ENCODE data around the gene HSD17B8. TPM values are rescaled to one million over a fixed set of nuclear protein-coding genes. Genes with fewer than 3 reads are reported as not detected.
A peak's percentile ranks its signal among the peaks of the same experiment; 100 is the strongest.

HSD17B8 gene
- total and polyA plus RNA-seq, 9 donors = 7.8 to 15.1 (median 11.0) TPM

DNA sequence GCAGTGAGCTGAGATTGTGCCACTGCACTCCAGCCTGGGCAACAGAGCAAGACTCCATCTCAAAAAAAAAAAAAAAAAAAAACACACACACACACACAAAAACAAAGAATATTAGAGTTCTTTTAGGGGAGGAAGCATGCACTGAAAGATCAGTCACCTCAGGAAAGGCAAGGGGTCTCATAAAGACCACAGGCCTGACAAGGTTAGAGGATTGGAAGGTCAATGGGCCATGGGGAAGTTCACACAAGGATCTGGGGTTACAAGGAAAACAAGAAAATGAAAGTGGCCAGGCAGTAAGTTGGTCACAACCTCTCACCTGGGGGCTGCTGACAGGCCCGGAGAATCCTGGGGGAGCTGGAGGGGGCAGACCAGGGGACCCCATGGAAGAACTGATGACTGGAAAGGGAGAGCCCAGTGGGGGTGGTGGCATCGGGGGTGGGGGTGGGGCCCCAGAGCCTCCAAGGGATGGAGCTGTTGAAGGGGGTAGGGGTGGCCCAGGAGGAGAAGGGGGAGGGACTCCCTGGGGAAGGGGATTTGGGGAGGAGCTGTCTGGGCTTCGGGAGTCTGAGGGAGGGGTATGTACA is 5.5 kb upstream of the HSD17B8 start:
- Histone ChIP-seq H3K27me3 (ENCODE audit: control insufficient read depth, insufficient read depth, low read length) (no peaks in the 10 kb centered on the region), H3K27ac (ENCODE audit: low read length) (no peak overlapping the region), H3K4me3 (ENCODE audit: low read length) (peak overlapping the region; percentile 95), H3K4me1 (ENCODE audit: control insufficient read depth, insufficient read depth, low read length) (peaks cover 36% of the 10 kb centered on the region), H3K36me3 (ENCODE audit: control insufficient read depth, insufficient read depth, low read length) (peaks cover 68% of the 10 kb centered on the region), H3K9me3 (replicated peaks; ENCODE audit: control insufficient read depth, low read depth, low read length) (no peaks in the 10 kb centered on the region)
- DNase-seq = no peak
- WGBS (ENCODE audit: insufficient coverage) = no CpG with 5 or more reads among the region's 3 CpGs

DNA sequence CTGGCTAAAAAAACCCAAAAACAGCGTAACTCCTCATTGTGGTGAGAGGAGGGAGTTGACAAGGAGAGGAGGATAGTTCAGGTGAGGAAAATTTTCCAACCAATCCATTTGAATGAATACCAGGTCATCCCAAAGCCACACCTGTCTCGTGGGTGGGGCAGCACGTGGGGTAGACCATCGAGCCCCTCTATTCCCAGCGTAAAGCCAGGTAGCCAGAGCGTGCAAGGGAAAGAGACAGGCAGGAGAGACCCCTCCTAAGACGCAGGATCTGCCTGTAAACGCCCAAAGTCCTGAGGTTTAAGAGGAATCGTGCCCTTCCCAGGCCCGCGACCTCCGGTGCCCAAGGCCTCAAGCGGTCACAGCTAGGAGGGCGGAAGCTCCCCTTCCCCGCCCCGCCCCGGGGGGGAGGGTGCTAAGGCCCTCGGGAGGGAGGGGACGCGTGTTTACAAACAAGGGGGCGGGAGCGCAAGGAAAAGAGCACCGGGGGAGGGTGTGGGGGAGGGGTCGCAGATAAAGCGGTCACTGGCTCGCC is 4.7 kb upstream of the HSD17B8 start:
- H3K27ac ChIP-seq (ENCODE audit: low read length) = peak overlapping the region; percentile 99
- peak overlapping the region; percentile 95 for H3K4me3 ChIP-seq (ENCODE audit: low read length)
- peak; percentile 80 for DNase-seq
- no peaks in the 10 kb centered on the region for H3K9me3 ChIP-seq (replicated peaks; ENCODE audit: control insufficient read depth, low read depth, low read length)
- H3K4me1 ChIP-seq (ENCODE audit: control insufficient read depth, insufficient read depth, low read length) = peaks cover 42% of the 10 kb centered on the region
- peaks cover 62% of the 10 kb centered on the region for H3K36me3 ChIP-seq (ENCODE audit: control insufficient read depth, insufficient read depth, low read length)
- 0% methylated on average over 15 of the region's 26 CpGs for WGBS (ENCODE audit: insufficient coverage)
- H3K27me3 ChIP-seq (ENCODE audit: control insufficient read depth, insufficient read depth, low read length) = no peaks in the 10 kb centered on the region

DNA sequence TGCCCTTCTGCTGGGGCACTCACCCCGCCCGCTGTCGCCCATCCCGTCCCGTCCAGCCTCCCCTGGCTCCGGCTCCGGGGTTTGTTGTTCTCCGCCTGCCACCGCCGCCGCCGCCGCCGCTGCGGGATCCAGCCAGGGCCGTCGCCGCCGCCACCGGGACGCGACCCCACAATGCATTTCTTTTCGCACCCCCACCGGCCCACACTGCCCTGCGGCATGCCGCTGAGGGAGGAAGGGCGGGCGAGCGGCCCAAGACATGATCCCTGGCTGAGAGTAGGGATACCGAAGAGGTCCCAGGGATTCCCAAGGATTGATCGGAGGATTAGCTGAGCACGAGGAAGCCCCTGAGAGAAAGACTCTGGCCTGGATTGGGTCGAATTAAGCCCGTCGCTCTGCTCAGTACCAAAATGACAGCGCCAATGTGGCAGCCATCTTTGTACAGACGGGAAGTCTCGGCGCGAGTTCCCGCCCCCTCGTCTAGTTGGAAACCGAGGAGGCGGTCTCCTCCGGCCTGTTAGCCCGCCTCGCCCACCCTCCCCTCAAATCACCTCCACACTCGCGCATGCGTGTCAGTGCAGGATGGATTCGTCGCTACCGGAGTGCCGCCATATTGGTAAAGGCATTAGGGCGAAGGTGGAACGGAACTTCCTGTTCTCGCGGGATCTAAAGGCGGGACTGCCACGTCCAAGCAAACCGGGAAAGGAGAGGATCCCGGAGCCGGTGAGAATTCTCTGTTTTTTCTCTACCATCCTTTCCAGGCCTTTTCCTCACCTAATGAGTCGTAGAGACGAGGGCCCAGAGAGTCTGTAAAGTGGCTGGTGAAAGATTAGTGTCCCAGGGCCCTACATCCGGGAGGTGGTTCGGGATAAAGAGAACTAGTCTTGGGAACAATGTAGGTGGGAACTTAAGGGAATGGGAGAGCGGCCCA is 4.0 kb upstream of the HSD17B8 start, which contains the start of the genes RXRB and SLC39A7:
Gene RXRB (minus strand): TSS at position 447 of the 928 bp plus-strand sequence. CDS start 189 bp downstream, at position 258.
Gene SLC39A7 (plus strand): TSS at position 649 of the 928 bp plus-strand sequence. CDS start 379 bp downstream, outside the sequence.
- Histone ChIP-seq H3K9me3 (replicated peaks; ENCODE audit: control insufficient read depth, low read depth, low read length) (no peaks in the 10 kb centered on the region), H3K27me3 (ENCODE audit: control insufficient read depth, insufficient read depth, low read length) (no peaks in the 10 kb centered on the region), H3K4me3 (ENCODE audit: low read length) (peak within 1 kb of the TSS; percentile 95), H3K36me3 (ENCODE audit: control insufficient read depth, insufficient read depth, low read length) (peaks cover 55% of the 10 kb centered on the region), H3K4me1 (ENCODE audit: control insufficient read depth, insufficient read depth, low read length) (peaks cover 48% of the 10 kb centered on the region), H3K27ac (ENCODE audit: low read length) (peak within 1 kb of the TSS; percentile 99)
- peak; percentile 100 for DNase-seq
- under 1% methylated on average over 50 of the region's 68 CpGs for WGBS (ENCODE audit: insufficient coverage)

DNA sequence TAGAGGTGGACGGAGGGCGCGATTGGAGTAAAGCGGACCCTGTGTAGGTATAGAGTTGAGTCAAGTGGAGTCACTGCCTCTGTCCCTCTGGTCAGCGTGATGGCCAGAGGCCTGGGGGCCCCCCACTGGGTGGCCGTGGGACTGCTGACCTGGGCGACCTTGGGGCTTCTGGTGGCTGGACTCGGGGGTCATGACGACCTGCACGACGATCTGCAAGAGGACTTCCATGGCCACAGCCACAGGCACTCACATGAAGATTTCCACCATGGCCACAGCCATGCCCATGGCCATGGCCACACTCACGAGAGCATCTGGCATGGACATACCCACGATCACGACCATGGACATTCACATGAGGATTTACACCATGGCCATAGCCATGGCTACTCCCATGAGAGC is 3.3 kb upstream of the HSD17B8 start:
- H3K27me3 ChIP-seq (ENCODE audit: control insufficient read depth, insufficient read depth, low read length) = no peaks in the 10 kb centered on the region
- DNase-seq = no peak
- WGBS (ENCODE audit: insufficient coverage) = 2% methylated on average over 14 of the region's 14 CpGs
- peak overlapping the region; percentile 95 for H3K4me3 ChIP-seq (ENCODE audit: low read length)
- peak overlapping the region; percentile 99 for H3K27ac ChIP-seq (ENCODE audit: low read length)
- peaks cover 48% of the 10 kb centered on the region for H3K4me1 ChIP-seq (ENCODE audit: control insufficient read depth, insufficient read depth, low read length)
- H3K36me3 ChIP-seq (ENCODE audit: control insufficient read depth, insufficient read depth, low read length) = peaks cover 48% of the 10 kb centered on the region
- H3K9me3 ChIP-seq (replicated peaks; ENCODE audit: control insufficient read depth, low read depth, low read length) = no peaks in the 10 kb centered on the region

DNA sequence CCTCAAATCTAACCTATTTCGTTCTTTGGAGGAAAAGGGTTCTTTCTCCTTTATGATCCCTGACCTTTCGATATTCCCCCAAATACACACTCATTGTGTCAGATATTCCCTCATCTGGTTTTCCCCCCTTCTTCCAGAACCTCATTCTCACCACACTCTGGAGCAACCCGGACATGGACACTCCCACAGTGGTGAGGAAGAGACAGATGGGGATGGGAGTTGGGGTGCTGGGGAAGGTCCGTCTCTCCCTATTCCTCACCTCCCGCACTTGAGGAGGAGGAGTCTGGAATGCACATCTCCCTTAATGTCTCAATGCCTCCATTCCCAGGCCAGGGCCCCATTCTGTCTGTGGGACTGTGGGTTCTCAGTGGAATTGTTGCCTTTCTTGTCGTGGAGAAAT is 2.5 kb upstream of the HSD17B8 start:
- H3K4me1 ChIP-seq (ENCODE audit: control insufficient read depth, insufficient read depth, low read length) = peaks cover 48% of the 10 kb centered on the region
- peaks cover 43% of the 10 kb centered on the region for H3K36me3 ChIP-seq (ENCODE audit: control insufficient read depth, insufficient read depth, low read length)

DNA sequence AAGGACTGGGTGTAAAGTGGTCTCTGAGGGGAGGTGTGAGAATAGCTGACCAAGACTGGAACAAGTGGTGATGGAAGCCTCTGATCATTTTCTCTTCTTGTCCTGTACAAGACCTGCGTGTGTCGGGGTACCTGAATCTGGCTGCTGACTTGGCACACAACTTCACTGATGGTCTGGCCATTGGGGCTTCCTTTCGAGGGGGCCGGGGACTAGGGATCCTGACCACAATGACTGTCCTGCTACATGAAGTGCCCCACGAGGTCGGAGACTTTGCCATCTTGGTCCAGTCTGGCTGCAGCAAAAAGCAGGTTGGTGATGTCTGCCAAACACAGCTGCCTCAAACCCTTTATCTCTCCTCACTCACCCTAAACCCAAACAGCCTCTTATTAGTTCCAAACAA is 1.7 kb upstream of the HSD17B8 start:
- H3K27me3 ChIP-seq (ENCODE audit: control insufficient read depth, insufficient read depth, low read length) = no peaks in the 10 kb centered on the region
- H3K9me3 ChIP-seq (replicated peaks; ENCODE audit: control insufficient read depth, low read depth, low read length) = no peaks in the 10 kb centered on the region
- H3K4me3 ChIP-seq (ENCODE audit: low read length) = no peak overlapping the region
- no peak for DNase-seq
- WGBS (ENCODE audit: insufficient coverage) = 92% methylated on average over 6 of the region's 6 CpGs
- H3K27ac ChIP-seq (ENCODE audit: low read length) = no peak overlapping the region
- H3K4me1 ChIP-seq (ENCODE audit: control insufficient read depth, insufficient read depth, low read length) = peaks cover 52% of the 10 kb centered on the region
- peaks cover 34% of the 10 kb centered on the region for H3K36me3 ChIP-seq (ENCODE audit: control insufficient read depth, insufficient read depth, low read length)

More for the DNA sequence above, 2.5 kb upstream of the HSD17B8 start:
- peak overlapping the region; percentile 95 for H3K4me3 ChIP-seq (ENCODE audit: low read length)
- no CpG with 5 or more reads among the region's 6 CpGs for WGBS (ENCODE audit: insufficient coverage)
- no peak overlapping the region for H3K27ac ChIP-seq (ENCODE audit: low read length)
- no peaks in the 10 kb centered on the region for H3K27me3 ChIP-seq (ENCODE audit: control insufficient read depth, insufficient read depth, low read length)
- no peak for DNase-seq
- no peaks in the 10 kb centered on the region for H3K9me3 ChIP-seq (replicated peaks; ENCODE audit: control insufficient read depth, low read depth, low read length)

DNA sequence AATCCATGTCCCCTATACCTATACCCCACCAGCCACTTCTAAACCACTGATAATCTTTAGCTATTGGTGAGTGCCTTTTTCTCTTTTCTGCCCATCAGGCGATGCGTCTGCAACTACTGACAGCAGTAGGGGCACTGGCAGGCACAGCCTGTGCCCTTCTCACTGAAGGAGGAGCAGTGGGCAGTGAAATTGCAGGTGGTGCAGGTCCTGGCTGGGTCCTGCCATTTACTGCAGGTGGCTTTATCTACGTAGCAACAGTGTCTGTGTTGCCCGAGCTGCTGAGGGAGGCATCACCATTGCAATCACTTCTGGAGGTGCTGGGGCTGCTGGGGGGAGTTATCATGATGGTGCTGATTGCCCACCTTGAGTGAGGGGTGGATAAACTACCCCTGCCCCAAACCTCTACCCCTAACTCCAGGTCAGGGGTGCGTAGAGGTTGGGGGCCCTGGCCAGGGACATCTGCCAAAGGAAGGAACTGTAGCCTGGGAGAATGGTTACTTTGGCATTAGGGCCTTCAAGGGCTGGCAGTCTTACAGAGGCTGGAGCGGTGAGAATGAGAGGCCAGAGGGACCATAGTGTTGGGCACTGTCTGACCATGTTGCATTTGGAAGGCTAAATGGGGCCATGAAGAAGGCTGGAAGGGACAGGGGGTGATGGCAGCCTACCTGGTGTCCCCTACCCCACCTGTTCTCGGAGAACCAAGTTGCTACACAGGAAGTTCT is 851 bp upstream of the HSD17B8 start:
- no peak for DNase-seq
- peaks cover 46% of the 10 kb centered on the region for H3K4me1 ChIP-seq (ENCODE audit: control insufficient read depth, insufficient read depth, low read length)
- H3K27me3 ChIP-seq (ENCODE audit: control insufficient read depth, insufficient read depth, low read length) = no peaks in the 10 kb centered on the region
- H3K36me3 ChIP-seq (ENCODE audit: control insufficient read depth, insufficient read depth, low read length) = peaks cover 30% of the 10 kb centered on the region
- H3K9me3 ChIP-seq (replicated peaks; ENCODE audit: control insufficient read depth, low read depth, low read length) = no peaks in the 10 kb centered on the region
- no peak overlapping the region for H3K4me3 ChIP-seq (ENCODE audit: low read length)
- WGBS (ENCODE audit: insufficient coverage) = 100% methylated on average over 1 of the region's 7 CpGs
- no peak overlapping the region for H3K27ac ChIP-seq (ENCODE audit: low read length)

DNA sequence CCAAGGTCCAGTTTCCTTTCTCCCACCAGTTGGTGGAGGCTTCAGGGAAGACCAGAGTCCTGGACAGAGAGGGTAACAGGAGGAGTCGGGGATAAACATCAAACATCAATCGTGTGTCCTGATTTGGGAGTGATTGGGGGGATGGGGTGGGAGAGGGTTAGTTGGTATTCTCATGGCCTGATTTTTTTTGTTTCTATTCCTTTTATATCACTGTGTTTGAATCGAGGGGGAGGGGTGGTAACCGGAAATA is 365 bp upstream of the HSD17B8 start:
- Histone ChIP-seq H3K4me1 (ENCODE audit: control insufficient read depth, insufficient read depth, low read length) (peaks cover 45% of the 10 kb centered on the region), H3K27ac (ENCODE audit: low read length) (no peak overlapping the region)
- no CpG with 5 or more reads among the region's 4 CpGs for WGBS (ENCODE audit: insufficient coverage)

DNA sequence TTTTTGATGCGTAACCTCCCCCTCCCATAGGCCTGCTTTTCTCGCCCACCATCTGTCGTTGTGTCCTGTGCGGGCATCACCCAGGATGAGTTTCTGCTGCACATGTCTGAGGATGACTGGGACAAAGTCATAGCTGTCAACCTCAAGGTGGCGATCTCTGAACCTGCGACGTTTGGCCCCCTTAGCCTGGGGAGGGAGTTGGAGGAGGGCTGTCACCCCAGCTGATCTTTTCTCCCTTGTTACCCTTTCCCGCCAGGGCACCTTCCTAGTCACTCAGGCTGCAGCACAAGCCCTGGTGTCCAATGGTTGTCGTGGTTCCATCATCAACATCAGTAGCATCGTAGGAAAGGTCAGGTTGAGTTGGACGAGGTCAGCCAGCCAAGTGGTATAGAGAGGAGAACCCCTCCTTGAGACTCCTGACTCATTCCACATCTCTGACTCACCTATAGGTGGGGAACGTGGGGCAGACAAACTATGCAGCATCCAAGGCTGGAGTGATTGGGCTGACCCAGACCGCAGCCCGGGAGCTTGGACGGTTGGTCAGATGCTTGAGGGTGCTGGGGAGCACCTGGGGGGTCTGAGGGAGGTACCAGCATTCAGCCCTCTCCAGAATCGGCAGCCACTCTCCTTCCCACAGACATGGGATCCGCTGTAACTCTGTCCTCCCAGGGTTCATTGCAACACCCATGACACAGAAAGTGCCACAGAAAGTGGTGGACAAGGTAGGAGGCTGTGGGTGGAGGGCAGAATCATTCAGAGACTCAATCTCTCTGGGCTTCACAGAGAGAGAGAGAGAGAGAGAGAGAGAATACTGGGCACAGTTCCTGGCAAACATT is 954 bp downstream of the HSD17B8 start:
- WGBS (ENCODE audit: insufficient coverage) = 0% methylated on average over 2 of the region's 17 CpGs
- peaks cover 41% of the 10 kb centered on the region for H3K4me1 ChIP-seq (ENCODE audit: control insufficient read depth, insufficient read depth, low read length)
- no peak for DNase-seq
- H3K9me3 ChIP-seq (replicated peaks; ENCODE audit: control insufficient read depth, low read depth, low read length) = no peaks in the 10 kb centered on the region
- no peak overlapping the region for H3K27ac ChIP-seq (ENCODE audit: low read length)
- peaks cover 37% of the 10 kb centered on the region for H3K36me3 ChIP-seq (ENCODE audit: control insufficient read depth, insufficient read depth, low read length)
- H3K27me3 ChIP-seq (ENCODE audit: control insufficient read depth, insufficient read depth, low read length) = no peaks in the 10 kb centered on the region
- peak overlapping the region; percentile 68 for H3K4me3 ChIP-seq (ENCODE audit: low read length)

More for the DNA sequence above, 365 bp upstream of the HSD17B8 start:
- no peaks in the 10 kb centered on the region for H3K27me3 ChIP-seq (ENCODE audit: control insufficient read depth, insufficient read depth, low read length)
- DNase-seq = no peak
- peaks cover 28% of the 10 kb centered on the region for H3K36me3 ChIP-seq (ENCODE audit: control insufficient read depth, insufficient read depth, low read length)
- H3K9me3 ChIP-seq (replicated peaks; ENCODE audit: control insufficient read depth, low read depth, low read length) = no peaks in the 10 kb centered on the region
- H3K4me3 ChIP-seq (ENCODE audit: low read length) = peak overlapping the region; percentile 3
